Neuron (in vitro differentiated cells): ENCODE measurements around the gene RBBP4.

Source experiments
- H2AFZ ChIP-seq: one replicate; pipeline ENCODE4 v1.6.1; 2013; ENCODE audit warnings: low read depth, mild to moderate bottlenecking, inconsistent platforms, low read length, moderate library complexity
- H3K27me3 ChIP-seq: one replicate; pipeline ENCODE4 v1.6.1; 2013; ENCODE audit warnings: low read length; ENCODE audit not compliant: insufficient read depth
- H3K36me3 ChIP-seq: one replicate; pipeline ENCODE4 v1.6.1; 2013; ENCODE audit warnings: low read length; ENCODE audit not compliant: insufficient read depth
- H3K4me1 ChIP-seq: one replicate; pipeline ENCODE4 v1.6.1; 2013; ENCODE audit warnings: low read length; ENCODE audit not compliant: insufficient read depth
- H3K4me3 ChIP-seq: 2 replicates; pipeline ENCODE4 v1.5.1; 2013; ENCODE audit warnings: mild to moderate bottlenecking, low read length, moderate library complexity
- H3K9me3 ChIP-seq: one replicate; pipeline ENCODE4 v1.6.1; 2013; ENCODE audit warnings: low read length

Gene RBBP4

DNA sequence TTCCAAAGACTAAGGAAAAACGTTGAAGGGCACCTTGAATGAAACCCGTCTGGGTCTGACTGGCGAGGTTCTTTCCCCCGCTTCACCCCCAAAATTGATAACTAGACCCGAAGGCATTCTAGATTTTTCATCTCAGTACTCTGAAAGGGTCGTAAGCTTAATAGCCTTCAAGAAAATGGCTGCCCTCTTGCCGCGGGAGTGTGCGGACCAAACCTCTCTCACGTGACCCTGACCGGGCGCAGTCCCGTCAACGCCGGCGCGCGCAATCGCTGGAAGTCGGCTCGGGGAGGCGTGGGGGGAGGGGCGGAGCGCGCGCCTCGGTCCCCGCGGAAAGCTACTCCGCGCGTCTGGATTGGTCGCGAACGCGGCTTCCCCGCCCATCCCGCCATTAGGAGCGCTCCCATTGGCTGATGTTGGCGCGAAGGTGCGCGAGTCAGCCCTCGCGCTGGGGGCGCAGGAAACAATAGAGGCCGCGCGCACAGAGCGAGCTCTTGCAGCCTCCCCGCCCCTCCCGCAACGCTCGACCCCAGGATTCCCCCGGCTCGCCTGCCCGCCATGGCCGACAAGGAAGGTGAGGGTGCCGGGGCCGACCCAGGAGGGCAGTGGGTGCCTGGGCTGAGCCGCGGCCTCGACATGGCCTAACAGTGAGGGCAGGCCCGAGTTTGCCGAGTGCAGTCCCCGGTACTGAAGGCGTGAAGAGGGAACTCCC is at the start of gene RBBP4:
Gene RBBP4 (plus strand): TSS at position 457 of the 709 bp plus-strand sequence. CDS start 99 bp downstream, at position 556.
- peaks cover 38% of the 10 kb centered on the region for H3K36me3 ChIP-seq
- peak within 1 kb of the TSS; percentile 59 for H2AFZ ChIP-seq
- H3K4me3 ChIP-seq, result peak within 1 kb of the TSS; percentile 88
- no peaks in the 10 kb centered on the region for H3K27me3 ChIP-seq
- peaks cover 14% of the 10 kb centered on the region for H3K4me1 ChIP-seq
- H3K9me3 ChIP-seq, result no peaks in the 10 kb centered on the region

- H3K9me3 ChIP-seq, result peaks cover 2% of the 10 kb centered on the region
- H3K4me3 ChIP-seq, result no peak overlapping the region
- H2AFZ ChIP-seq, result no peak overlapping the region
- no peaks in the 10 kb centered on the region for H3K4me1 ChIP-seq
- peaks cover 22% of the 10 kb centered on the region for H3K36me3 ChIP-seq
- no peaks in the 10 kb centered on the region for H3K27me3 ChIP-seq
Observed at GRCh38 chr1:32605711-32606424, 45.1 kb upstream of the RBBP4 start.

GRCh38 chr1:32606565-32607371 is 44.2 kb upstream of the RBBP4 start:
- H3K27me3 ChIP-seq, result no peaks in the 10 kb centered on the region
- H2AFZ ChIP-seq, result no peak overlapping the region
- no peaks in the 10 kb centered on the region for H3K4me1 ChIP-seq
- H3K36me3 ChIP-seq, result peaks cover 17% of the 10 kb centered on the region
- peaks cover 2% of the 10 kb centered on the region for H3K9me3 ChIP-seq
- H3K4me3 ChIP-seq, result no peak overlapping the region

GRCh38 chr1:32609180-32609579 is 41.8 kb upstream of the RBBP4 start:
- H3K36me3 ChIP-seq, result peaks cover 17% of the 10 kb centered on the region
- H3K4me3 ChIP-seq, result no peak overlapping the region
- H3K4me1 ChIP-seq, result no peaks in the 10 kb centered on the region
- H3K27me3 ChIP-seq, result no peaks in the 10 kb centered on the region
- peaks cover 2% of the 10 kb centered on the region for H3K9me3 ChIP-seq
- H2AFZ ChIP-seq, result no peak overlapping the region

DNA sequence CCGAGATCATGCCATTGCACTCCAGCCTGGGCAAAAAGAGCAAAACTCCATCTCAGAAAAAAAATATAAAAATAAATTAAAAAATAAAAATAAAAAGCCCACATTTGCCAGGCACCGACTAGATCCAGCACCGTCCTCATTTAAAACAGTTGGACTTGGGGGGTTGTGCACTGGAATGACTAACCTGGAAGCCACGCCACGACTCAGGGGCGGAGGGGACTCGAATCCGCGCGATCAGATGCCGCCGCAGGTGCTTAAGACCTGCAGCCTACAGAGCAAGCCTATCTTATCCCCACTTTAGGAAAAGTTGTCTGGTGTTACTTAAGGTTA is 39.2 kb upstream of the RBBP4 start:
- Histone ChIP-seq H3K27me3 (no peaks in the 10 kb centered on the region), H3K9me3 (no peaks in the 10 kb centered on the region), H3K4me3 (no peak overlapping the region), H3K36me3 (peaks cover 1% of the 10 kb centered on the region), H3K4me1 (no peaks in the 10 kb centered on the region), H2AFZ (no peak overlapping the region)

DNA sequence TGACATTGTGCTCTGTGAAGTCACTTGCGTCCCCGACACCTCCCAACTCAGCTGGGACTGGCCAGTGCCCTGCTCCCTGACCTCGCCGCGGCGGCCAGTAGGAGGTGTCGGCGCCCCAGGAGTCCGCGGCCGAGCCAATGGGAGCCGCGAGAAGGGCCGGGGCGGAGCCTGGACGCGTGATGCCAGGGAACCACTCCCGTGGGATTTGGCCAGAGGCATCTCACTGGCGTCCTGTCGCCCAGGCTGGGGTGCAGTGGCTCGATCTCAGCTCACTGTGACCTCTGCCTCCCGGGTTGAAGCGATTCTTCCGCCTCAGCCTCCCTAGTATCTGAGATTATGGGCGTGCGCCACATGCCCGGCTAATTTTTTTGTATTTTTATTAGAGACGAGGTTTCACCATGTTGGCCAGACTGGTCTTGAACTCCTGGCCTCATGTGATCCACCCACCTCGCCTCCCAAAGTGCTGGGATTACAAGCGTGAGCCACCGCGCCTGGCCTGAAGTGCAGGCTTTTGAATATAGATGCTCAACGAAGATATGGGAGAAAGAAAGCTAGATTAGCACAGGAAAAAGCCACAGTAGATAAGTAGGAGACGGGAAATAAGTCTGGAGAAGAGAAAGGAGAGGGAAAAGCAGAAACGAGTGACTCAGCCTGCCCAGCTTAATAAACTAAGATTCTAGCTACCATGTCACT is 38.7 kb upstream of the RBBP4 start:
- H3K4me1 ChIP-seq, result no peaks in the 10 kb centered on the region
- H3K9me3 ChIP-seq, result no peaks in the 10 kb centered on the region
- no peaks in the 10 kb centered on the region for H3K27me3 ChIP-seq
- H3K4me3 ChIP-seq, result no peak overlapping the region
- no peaks in the 10 kb centered on the region for H3K36me3 ChIP-seq
- H2AFZ ChIP-seq, result no peak overlapping the region

GRCh38 chr1:32613472-32613871 is 37.5 kb upstream of the RBBP4 start:
- Histone ChIP-seq H3K9me3 (no peaks in the 10 kb centered on the region), H3K27me3 (no peaks in the 10 kb centered on the region), H3K4me3 (no peak overlapping the region), H3K36me3 (no peaks in the 10 kb centered on the region), H2AFZ (no peak overlapping the region), H3K4me1 (no peaks in the 10 kb centered on the region)

- Histone ChIP-seq H3K4me1 (no peaks in the 10 kb centered on the region), H3K4me3 (no peak overlapping the region), H2AFZ (no peak overlapping the region), H3K36me3 (peaks cover 16% of the 10 kb centered on the region), H3K27me3 (no peaks in the 10 kb centered on the region), H3K9me3 (no peaks in the 10 kb centered on the region)
Observed at GRCh38 chr1:32618673-32619221, 32.3 kb upstream of the RBBP4 start.

- H3K9me3 ChIP-seq, result no peaks in the 10 kb centered on the region
- no peaks in the 10 kb centered on the region for H3K4me1 ChIP-seq
- peaks cover 19% of the 10 kb centered on the region for H3K36me3 ChIP-seq
- H2AFZ ChIP-seq, result no peak overlapping the region
- no peaks in the 10 kb centered on the region for H3K27me3 ChIP-seq
- no peak overlapping the region for H3K4me3 ChIP-seq
Observed at GRCh38 chr1:32619701-32620485, 31.1 kb upstream of the RBBP4 start.

DNA sequence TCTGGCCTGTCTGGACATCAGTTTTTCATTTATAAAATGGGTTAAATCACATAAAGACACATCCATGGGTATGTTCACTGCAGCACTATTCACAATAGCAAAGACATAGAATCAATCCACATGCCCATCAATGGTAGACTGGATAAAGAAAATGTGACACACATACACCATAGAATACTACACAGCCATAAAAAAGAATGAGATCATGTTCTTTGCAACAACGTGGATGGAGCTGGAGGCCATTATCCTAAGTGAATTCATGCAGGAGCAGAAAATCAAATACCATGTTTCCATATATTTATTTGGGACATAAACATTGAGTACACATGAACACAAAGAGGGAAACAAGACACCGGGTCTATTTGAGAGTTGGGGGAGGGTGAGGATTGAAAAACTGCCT is 28.8 kb upstream of the RBBP4 start:
- Histone ChIP-seq H3K9me3 (no peaks in the 10 kb centered on the region), H3K4me3 (no peak overlapping the region), H3K27me3 (no peaks in the 10 kb centered on the region), H3K36me3 (peaks cover 29% of the 10 kb centered on the region), H2AFZ (no peak overlapping the region), H3K4me1 (no peaks in the 10 kb centered on the region)

- no peaks in the 10 kb centered on the region for H3K27me3 ChIP-seq
- no peaks in the 10 kb centered on the region for H3K9me3 ChIP-seq
- no peak overlapping the region for H3K4me3 ChIP-seq
- no peak overlapping the region for H2AFZ ChIP-seq
- peaks cover 36% of the 10 kb centered on the region for H3K36me3 ChIP-seq
- no peaks in the 10 kb centered on the region for H3K4me1 ChIP-seq
Observed at GRCh38 chr1:32622806-32623681, 28.0 kb upstream of the RBBP4 start.
